ENCODE measurements around the gene SMYD3.

Gene SMYD3

GRCh38 chr1:246200225-246200624 is 306.9 kb downstream of the SMYD3 start:
- no peak for TF ChIP-seq ZNF670 (tag by site-specific recombination; IDR thresholded peaks at IDR 0.05; ENCODE audit: low read depth)
- no peak for TF ChIP-seq ZNF19 (tag by site-specific recombination; IDR thresholded peaks at IDR 0.05; ENCODE audit: low read depth)
- no peak for TF ChIP-seq PRDM6 (tag by site-specific recombination; IDR thresholded peaks at IDR 0.05)
- TF ChIP-seq TRIM28 (IDR thresholded peaks at IDR 0.05; ENCODE audit: borderline replicate concordance, low read length), result no peak
- TF ChIP-seq ZNF530 (tag by site-specific recombination; IDR thresholded peaks at IDR 0.05; ENCODE audit: low read depth), result no peak
- TF ChIP-seq ZNF23 (tag by site-specific recombination; IDR thresholded peaks at IDR 0.05; ENCODE audit: borderline replicate concordance), result no peak
- no peak for TF ChIP-seq ZNF792 (tag by site-specific recombination; IDR thresholded peaks at IDR 0.05)
- TF ChIP-seq ZXDB (tag by site-specific recombination; IDR thresholded peaks at IDR 0.05), result no peak
- no peak for TF ChIP-seq ZNF600 (tag by site-specific recombination; IDR thresholded peaks at IDR 0.05)
- no peak for TF ChIP-seq ZNF394 (tag by site-specific recombination; IDR thresholded peaks at IDR 0.05; ENCODE audit: borderline replicate concordance)
- TF ChIP-seq ZNF571 (tag by site-specific recombination; IDR thresholded peaks at IDR 0.05), result no peak
- Histone ChIP-seq H3K27ac (ENCODE audit: extremely low read depth, low read depth, low read length) (no peak overlapping the region), H3K4me1 (ENCODE audit: control insufficient read depth, insufficient read depth, low read length) (no peaks in the 10 kb centered on the region), H3K9me3 (ENCODE audit: control insufficient read depth, insufficient read depth, low read depth, low read length) (no peaks in the 10 kb centered on the region), H3K4me3 (ENCODE audit: low read depth, low read length) (no peak overlapping the region), H3K36me3 (ENCODE audit: control insufficient read depth in 2 of 2, insufficient read depth in 1 of 2, low read length in 2 of 2) (no peaks in the 10 kb centered on the region)
- ChIA-PET CTCF (no interaction called here), POLR2A (no interaction called here)

- TF ChIP-seq ZFP37 (tag by site-specific recombination; IDR thresholded peaks at IDR 0.05) (no peak), ZNF48 (tag by site-specific recombination; IDR thresholded peaks at IDR 0.05) (no peak), ZFP41 (tag by site-specific recombination; IDR thresholded peaks at IDR 0.05; ENCODE audit: borderline replicate concordance) (no peak), ZNF629 (tag by site-specific recombination; IDR thresholded peaks at IDR 0.05) (0 out of 2 replicates have a peak, but pooled peaks have one; percentile 17), ZNF785 (tag by site-specific recombination; IDR thresholded peaks at IDR 0.05) (no peak), ZNF596 (tag by site-specific recombination; IDR thresholded peaks at IDR 0.05) (no peak), ZNF560 (tag by site-specific recombination; IDR thresholded peaks at IDR 0.05; ENCODE audit: borderline replicate concordance) (no peak)
- Histone ChIP-seq H3K27ac (ENCODE audit: extremely low read depth, low read depth, low read length) (no peak overlapping the region), H3K4me1 (ENCODE audit: control insufficient read depth, insufficient read depth, low read length) (no peaks in the 10 kb centered on the region), H3K9me3 (ENCODE audit: control insufficient read depth, insufficient read depth, low read depth, low read length) (no peaks in the 10 kb centered on the region), H3K4me3 (ENCODE audit: low read depth, low read length) (no peak overlapping the region), H3K36me3 (ENCODE audit: control insufficient read depth in 2 of 2, insufficient read depth in 1 of 2, low read length in 2 of 2) (no peaks in the 10 kb centered on the region)
- ChIA-PET POLR2A (no interaction called here), CTCF (no interaction called here)
Observed at GRCh38 chr1:246199086-246199645, 307.9 kb downstream of the SMYD3 start.

GRCh38 chr1:246198115-246198816 is 308.8 kb downstream of the SMYD3 start:
- Histone ChIP-seq H3K9me3 (ENCODE audit: control insufficient read depth, insufficient read depth, low read depth, low read length) (no peaks in the 10 kb centered on the region), H3K36me3 (ENCODE audit: control insufficient read depth in 2 of 2, insufficient read depth in 1 of 2, low read length in 2 of 2) (no peaks in the 10 kb centered on the region), H3K4me3 (ENCODE audit: low read depth, low read length) (no peak overlapping the region), H3K4me1 (ENCODE audit: control insufficient read depth, insufficient read depth, low read length) (no peaks in the 10 kb centered on the region), H3K27ac (ENCODE audit: extremely low read depth, low read depth, low read length) (no peak overlapping the region)
- ChIA-PET POLR2A (no interaction called here), CTCF (no interaction called here)
- TF ChIP-seq ZBTB21 (tag by site-specific recombination; IDR thresholded peaks at IDR 0.05) (no peak), SP2 (tag by site-specific recombination; IDR thresholded peaks at IDR 0.05) (no peak), ZNF248 (tag by site-specific recombination; IDR thresholded peaks at IDR 0.05) (no peak), ZNF692 (tag by site-specific recombination; IDR thresholded peaks at IDR 0.05) (no peak), ZNF223 (tag by site-specific recombination; IDR thresholded peaks at IDR 0.05) (no peak), INSM2 (tag by site-specific recombination; IDR thresholded peaks at IDR 0.05) (no peak), ZNF654 (tag by site-specific recombination; IDR thresholded peaks at IDR 0.05; ENCODE audit: low read depth) (no peak), ZNF776 (tag by site-specific recombination; IDR thresholded peaks at IDR 0.05; ENCODE audit: borderline replicate concordance) (no peak), YY1 (tag by site-specific recombination; IDR thresholded peaks at IDR 0.05) (no peak), GFI1B (tag by site-specific recombination; IDR thresholded peaks at IDR 0.05) (no peak)
